HEK293 (cell line): ENCODE results near the gene DCPS.

Source experiments
- CTCF ChIA-PET: fragments of 350-600 bp; formaldehyde crosslinking; extraction: SDS; loops from one replicate; lab custom pipeline; 2021; ENCODE audit warnings: antibody characterized with exemption; lab: Yijun Ruan, JAX
- POLR2A ChIA-PET: fragments of 300-600 bp; formaldehyde crosslinking; extraction: SDS; loops from one replicate; lab custom pipeline; 2020; ENCODE audit warnings: antibody characterized with exemption, inconsistent platforms; lab: Yijun Ruan, JAX
- H3K27ac ChIP-seq: fragments of 200-500 bp; sonication (Bioruptor generic); 2 replicates; pipeline ENCODE4 v1.5.1; 2014; ENCODE audit warnings: low read depth, low read length, control low read depth, inconsistent platforms; ENCODE audit errors: extremely low read depth
- H3K36me3 ChIP-seq, 2 experiments: fragments of 200-500 bp in 1 of 2; sonication (Bioruptor generic) in 1 of 2; 1 replicate in 1 of 2; 2 replicates in 1 of 2; pipeline ENCODE4 v1.5.1; 2014 to 2017; ENCODE audit warnings: inconsistent platforms in 2 of 2, low read length in 2 of 2; ENCODE audit not compliant: control insufficient read depth in 2 of 2, insufficient read depth in 1 of 2
- H3K4me1 ChIP-seq: fragments of 200-500 bp; sonication (Bioruptor generic); 2 replicates; pipeline ENCODE4 v1.5.1; 2014; ENCODE audit warnings: mild to moderate bottlenecking, low read length, inconsistent platforms; ENCODE audit not compliant: control insufficient read depth, insufficient read depth
- H3K4me3 ChIP-seq: 2 replicates; pipeline ENCODE4 v1.5.1; 2011; ENCODE audit warnings: low read depth, mild to moderate bottlenecking, control low read depth, low read length, moderate library complexity
- H3K9me3 ChIP-seq: fragments of 200-500 bp; sonication (Bioruptor generic); 2 replicates; pipeline ENCODE4 v1.5.1; 2014; ENCODE audit warnings: low read depth, low read length, inconsistent platforms; ENCODE audit not compliant: control insufficient read depth, insufficient read depth
- EGR2 ChIP-seq: fragments of 450-650 bp; formaldehyde crosslinking; IDR thresholded peaks from 2 replicates; pipeline ENCODE4 v1.5.1; 2016; ENCODE audit warnings: low read depth, missing biosample characterization, missing genetic modification characterization
- GLIS2 ChIP-seq: fragments of 450-650 bp; formaldehyde crosslinking; IDR thresholded peaks from 2 replicates; pipeline ENCODE4 v1.5.1; 2016; ENCODE audit warnings: missing biosample characterization, missing genetic modification characterization
- KLF8 ChIP-seq: fragments of 450-650 bp; formaldehyde crosslinking; IDR thresholded peaks from 2 replicates; pipeline ENCODE4 v1.5.1; 2016; ENCODE audit warnings: missing biosample characterization, missing genetic modification characterization
- SALL2 ChIP-seq: fragments of 450-650 bp; formaldehyde crosslinking; IDR thresholded peaks from 2 replicates; pipeline ENCODE4 v1.5.0; 2017; ENCODE audit warnings: missing biosample characterization, mild to moderate bottlenecking, missing genetic modification characterization, borderline replicate concordance
- ZBTB21 ChIP-seq: fragments of 450-650 bp; formaldehyde crosslinking; IDR thresholded peaks from 2 replicates; pipeline ENCODE4 v1.5.1; 2017; ENCODE audit warnings: missing biosample characterization, missing genetic modification characterization
- ZFHX2 ChIP-seq: fragments of 450-650 bp; formaldehyde crosslinking; conservative IDR thresholded peaks from 2 replicates; pipeline ENCODE4 v1.5.1; 2016; ENCODE audit warnings: missing biosample characterization, missing genetic modification characterization
- ZFP37 ChIP-seq: fragments of 450-650 bp; formaldehyde crosslinking; IDR thresholded peaks from 2 replicates; pipeline ENCODE4 v1.5.1; 2016; ENCODE audit warnings: missing biosample characterization, missing genetic modification characterization
- ZNF23 ChIP-seq: fragments of 450-650 bp; formaldehyde crosslinking; IDR thresholded peaks from 2 replicates; pipeline ENCODE4 v1.5.1; 2016; ENCODE audit warnings: missing biosample characterization, missing genetic modification characterization, borderline replicate concordance
- ZNF239 ChIP-seq: fragments of 450-650 bp; formaldehyde crosslinking; IDR thresholded peaks from 2 replicates; pipeline ENCODE4 v1.5.1; 2016; ENCODE audit warnings: missing biosample characterization, missing genetic modification characterization
- ZNF24 ChIP-seq: fragments of 450-650 bp; formaldehyde crosslinking; IDR thresholded peaks from 2 replicates; pipeline ENCODE4 v1.5.1; 2016; ENCODE audit warnings: missing biosample characterization, missing genetic modification characterization
- ZNF324 ChIP-seq: fragments of 450-650 bp; formaldehyde crosslinking; IDR thresholded peaks from 2 replicates; pipeline ENCODE4 v1.5.1; 2016; ENCODE audit warnings: missing biosample characterization, missing genetic modification characterization
- ZNF335 ChIP-seq: fragments of 450-650 bp; formaldehyde crosslinking; conservative IDR thresholded peaks from 2 replicates; pipeline ENCODE4 v1.5.1; 2016; ENCODE audit warnings: missing biosample characterization, missing genetic modification characterization
- ZNF341 ChIP-seq: fragments of 450-650 bp; formaldehyde crosslinking; IDR thresholded peaks from 2 replicates; pipeline ENCODE4; 2016; ENCODE audit warnings: low read depth, missing biosample characterization, missing genetic modification characterization
- ZNF404 ChIP-seq: fragments of 450-650 bp; formaldehyde crosslinking; IDR thresholded peaks from 2 replicates; pipeline ENCODE4 v1.5.1; 2017; ENCODE audit warnings: missing biosample characterization, missing genetic modification characterization
- ZNF521 ChIP-seq: fragments of 450-650 bp; formaldehyde crosslinking; IDR thresholded peaks from 2 replicates; pipeline ENCODE4 v1.5.1; 2017; ENCODE audit warnings: missing biosample characterization, mild to moderate bottlenecking, missing genetic modification characterization
- ZNF549 ChIP-seq: fragments of 450-650 bp; IDR thresholded peaks from 2 replicates; pipeline ENCODE4 v1.5.1; 2018; ENCODE audit warnings: missing biosample characterization, missing genetic modification characterization, mild to moderate bottlenecking, inconsistent platforms, moderate library complexity
- ZNF785 ChIP-seq: fragments of 450-650 bp; formaldehyde crosslinking; IDR thresholded peaks from 2 replicates; pipeline ENCODE4 v1.5.1; 2016; ENCODE audit warnings: missing biosample characterization, missing genetic modification characterization
- ZNF791 ChIP-seq: fragments of 450-650 bp; formaldehyde crosslinking; IDR thresholded peaks from 2 replicates; pipeline ENCODE4 v1.5.1; 2016; ENCODE audit warnings: missing biosample characterization, missing genetic modification characterization
- TF ChIP-seq, protein P1 (sequence below): fragments of 450-650 bp; formaldehyde crosslinking; IDR thresholded peaks from 2 replicates; pipeline ENCODE4 v1.5.1; 2016; ENCODE audit warnings: missing biosample characterization, missing genetic modification characterization
- TF ChIP-seq, protein P2 (sequence below): fragments of 450-650 bp; formaldehyde crosslinking; IDR thresholded peaks from 2 replicates; pipeline ENCODE4 v1.5.1; 2016; ENCODE audit warnings: missing biosample characterization, missing genetic modification characterization
- TF ChIP-seq, protein P3 (sequence below): fragments of 450-650 bp; formaldehyde crosslinking; IDR thresholded peaks from 2 replicates; pipeline ENCODE4 v1.5.1; 2016; ENCODE audit warnings: missing biosample characterization, missing genetic modification characterization, borderline replicate concordance

DCPS gene

DNA sequence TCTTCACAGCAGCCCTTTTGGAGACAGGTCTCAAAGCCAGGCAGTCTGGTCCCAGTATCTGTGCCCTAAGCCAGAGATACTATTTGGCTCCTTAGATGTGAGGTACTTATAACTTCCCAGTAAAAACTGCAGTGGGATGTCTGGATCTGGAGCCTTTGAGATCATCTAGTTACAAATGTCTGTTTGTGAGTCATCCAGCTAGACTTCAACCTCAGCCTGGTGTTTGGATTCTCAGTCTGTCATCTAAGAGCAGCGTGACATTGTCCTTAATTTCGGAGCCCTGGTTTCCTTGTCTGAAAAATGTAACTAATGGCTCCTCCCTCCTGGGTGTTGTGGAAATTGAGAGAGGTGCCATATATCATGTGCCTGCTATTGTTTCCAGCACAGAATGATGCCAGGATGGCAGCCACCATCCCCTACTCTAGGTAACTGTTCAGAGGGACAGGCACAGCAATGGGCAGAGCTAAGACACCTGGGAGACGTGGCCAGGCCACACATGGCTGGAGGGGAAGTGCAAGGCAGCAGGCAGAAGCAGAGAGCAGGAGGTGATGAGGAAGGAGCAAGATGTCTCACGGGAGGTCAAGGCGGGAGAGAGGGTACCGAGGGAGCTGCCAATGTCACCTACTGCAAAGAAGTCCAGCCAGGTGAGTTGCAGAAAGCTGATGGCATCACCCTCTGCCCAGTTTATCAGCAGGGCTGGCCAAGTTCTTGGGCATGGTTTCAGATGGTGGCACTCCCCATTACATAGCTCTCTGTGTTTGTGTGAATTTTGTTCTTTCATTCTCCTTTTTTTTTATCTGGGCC lies 31.0 kb downstream of the DCPS start:
- no peaks in the 10 kb centered on the region for H3K36me3 ChIP-seq
- POLR2A ChIA-PET: interaction anchor here (0.6 to 1.1 kb wide), 2 partner anchors 66 to 279 kb away, joined by 3 read pairs; partner anchors contain the start of genes FOXRED1 and SRPRA
- no peak overlapping the region for H3K4me3 ChIP-seq
- H3K27ac ChIP-seq: no peak overlapping the region
- CTCF ChIA-PET: interaction anchor here (1.8 kb wide), 1 partner anchor 25 kb away, joined by 6 read pairs; no protein-coding TSS in a partner anchor
- no peaks in the 10 kb centered on the region for H3K9me3 ChIP-seq
- TF ChIP-seq ZNF785 (tag by site-specific recombination) (no peak), GLIS2 (tag by site-specific recombination) (no peak), ZNF521 (tag by site-specific recombination) (no peak), SALL2 (tag by site-specific recombination) (no peak), ZNF404 (no peak), ZBTB21 (tag by site-specific recombination) (no peak), ZNF23 (tag by site-specific recombination) (no peak), KLF8 (tag by site-specific recombination) (no peak), ZNF791 (tag by site-specific recombination) (no peak), ZFHX2 (tag by site-specific recombination) (no peak)
- no peaks in the 10 kb centered on the region for H3K4me1 ChIP-seq

DNA sequence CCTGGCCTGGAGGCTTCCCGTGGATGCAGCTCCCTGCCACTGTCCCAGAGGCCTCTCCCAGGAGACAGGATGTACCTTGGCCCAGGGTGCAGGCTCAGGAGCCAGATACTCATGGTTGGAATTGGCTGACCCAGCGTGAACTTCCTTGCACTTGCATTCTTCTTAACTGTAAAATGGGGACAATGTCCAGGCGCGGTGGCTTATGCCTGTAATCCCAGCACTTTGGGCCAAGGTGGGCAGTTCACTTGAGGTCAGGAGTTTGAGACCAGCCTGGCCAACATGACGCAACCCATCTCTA lies 31.6 kb downstream of the DCPS start:
- Histone ChIP-seq H3K4me3 (no peak overlapping the region), H3K4me1 (no peaks in the 10 kb centered on the region), H3K27ac (no peak overlapping the region), H3K36me3 (no peaks in the 10 kb centered on the region), H3K9me3 (no peaks in the 10 kb centered on the region)
- POLR2A ChIA-PET: interaction anchor here (0.6 to 1.1 kb wide), 2 partner anchors 67 to 278 kb away, joined by 3 read pairs; partner anchors contain the start of genes FOXRED1 and SRPRA
- CTCF ChIA-PET: interaction anchor here (0.6 to 1.8 kb wide), 2 partner anchors 25 to 146 kb away, joined by 3 to 6 read pairs; no protein-coding TSS in a partner anchor
- TF ChIP-seq, protein P1, sequence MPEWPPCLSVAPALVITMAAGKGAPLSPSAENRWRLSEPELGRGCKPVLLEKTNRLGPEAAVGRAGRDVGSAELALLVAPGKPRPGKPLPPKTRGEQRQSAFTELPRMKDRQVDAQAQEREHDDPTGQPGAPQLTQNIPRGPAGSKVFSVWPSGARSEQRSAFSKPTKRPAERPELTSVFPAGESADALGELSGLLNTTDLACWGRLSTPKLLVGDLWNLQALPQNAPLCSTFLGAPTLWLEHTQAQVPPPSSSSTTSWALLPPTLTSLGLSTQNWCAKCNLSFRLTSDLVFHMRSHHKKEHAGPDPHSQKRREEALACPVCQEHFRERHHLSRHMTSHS: no peak
- TF ChIP-seq ZNF24 (tag by site-specific recombination) (no peak), ZFP37 (tag by site-specific recombination) (no peak), ZNF239 (tag by site-specific recombination) (no peak), ZNF549 (tag by site-specific recombination) (no peak), ZNF341 (tag by site-specific recombination) (no peak), ZNF335 (tag by site-specific recombination) (no peak), ZNF324 (tag by site-specific recombination) (no peak), EGR2 (tag by site-specific recombination) (no peak)
- TF ChIP-seq, protein P2, sequence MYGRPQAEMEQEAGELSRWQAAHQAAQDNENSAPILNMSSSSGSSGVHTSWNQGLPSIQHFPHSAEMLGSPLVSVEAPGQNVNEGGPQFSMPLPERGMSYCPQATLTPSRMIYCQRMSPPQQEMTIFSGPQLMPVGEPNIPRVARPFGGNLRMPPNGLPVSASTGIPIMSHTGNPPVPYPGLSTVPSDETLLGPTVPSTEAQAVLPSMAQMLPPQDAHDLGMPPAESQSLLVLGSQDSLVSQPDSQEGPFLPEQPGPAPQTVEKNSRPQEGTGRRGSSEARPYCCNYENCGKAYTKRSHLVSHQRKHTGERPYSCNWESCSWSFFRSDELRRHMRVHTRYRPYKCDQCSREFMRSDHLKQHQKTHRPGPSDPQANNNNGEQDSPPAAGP (tag by site-specific recombination): no peak
- TF ChIP-seq, protein P3, sequence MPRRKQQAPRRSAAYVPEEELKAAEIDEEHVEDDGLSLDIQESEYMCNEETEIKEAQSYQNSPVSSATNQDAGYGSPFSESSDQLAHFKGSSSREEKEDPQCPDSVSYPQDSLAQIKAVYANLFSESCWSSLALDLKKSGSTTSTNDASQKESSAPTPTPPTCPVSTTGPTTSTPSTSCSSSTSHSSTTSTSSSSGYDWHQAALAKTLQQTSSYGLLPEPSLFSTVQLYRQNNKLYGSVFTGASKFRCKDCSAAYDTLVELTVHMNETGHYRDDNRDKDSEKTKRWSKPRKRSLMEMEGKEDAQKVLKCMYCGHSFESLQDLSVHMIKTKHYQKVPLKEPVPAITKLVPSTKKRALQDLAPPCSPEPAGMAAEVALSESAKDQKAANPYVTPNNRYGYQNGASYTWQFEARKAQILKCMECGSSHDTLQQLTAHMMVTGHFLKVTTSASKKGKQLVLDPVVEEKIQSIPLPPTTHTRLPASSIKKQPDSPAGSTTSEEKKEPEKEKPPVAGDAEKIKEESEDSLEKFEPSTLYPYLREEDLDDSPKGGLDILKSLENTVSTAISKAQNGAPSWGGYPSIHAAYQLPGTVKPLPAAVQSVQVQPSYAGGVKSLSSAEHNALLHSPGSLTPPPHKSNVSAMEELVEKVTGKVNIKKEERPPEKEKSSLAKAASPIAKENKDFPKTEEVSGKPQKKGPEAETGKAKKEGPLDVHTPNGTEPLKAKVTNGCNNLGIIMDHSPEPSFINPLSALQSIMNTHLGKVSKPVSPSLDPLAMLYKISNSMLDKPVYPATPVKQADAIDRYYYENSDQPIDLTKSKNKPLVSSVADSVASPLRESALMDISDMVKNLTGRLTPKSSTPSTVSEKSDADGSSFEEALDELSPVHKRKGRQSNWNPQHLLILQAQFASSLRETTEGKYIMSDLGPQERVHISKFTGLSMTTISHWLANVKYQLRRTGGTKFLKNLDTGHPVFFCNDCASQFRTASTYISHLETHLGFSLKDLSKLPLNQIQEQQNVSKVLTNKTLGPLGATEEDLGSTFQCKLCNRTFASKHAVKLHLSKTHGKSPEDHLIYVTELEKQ: no peak
